OCI-LY1 (cell line): ENCODE measurements around the gene C1GALT1C1L.

Experiments used
- H2AFZ ChIP-seq: fragments of 200-600 bp; sonication (generic), shearing (Covaris generic); 2 replicates; pipeline ENCODE4 v1.6.0; 2014; ENCODE audit warnings: antibody characterized with exemption, mild to moderate bottlenecking, low read length
- H3F3A ChIP-seq: fragments of 200-600 bp; sonication (generic), shearing (Covaris generic); 2 replicates; pipeline ENCODE4 v1.6.0; 2014; ENCODE audit warnings: mild to moderate bottlenecking, antibody characterized with exemption, low read length, moderate library complexity; ENCODE audit not compliant: insufficient read depth
- H3K27ac ChIP-seq: fragments of 200-600 bp; sonication (generic); 2 replicates; pipeline ENCODE4 v1.5.1; 2014; ENCODE audit warnings: low read length, mixed run types, mild to moderate bottlenecking, low read depth; ENCODE audit not compliant: poor library complexity, severe bottlenecking
- H3K27me3 ChIP-seq: fragments of 200-600 bp; sonication (generic); 2 replicates; pipeline ENCODE4 v1.6.0; 2014; ENCODE audit warnings: antibody characterized with exemption, mild to moderate bottlenecking, low read length, moderate library complexity; ENCODE audit not compliant: insufficient read depth
- H3K36me3 ChIP-seq: fragments of 200-600 bp; sonication (generic); 2 replicates; pipeline ENCODE4 v1.6.1; 2014; ENCODE audit warnings: mild to moderate bottlenecking, antibody characterized with exemption, low read length, moderate library complexity, mixed read lengths; ENCODE audit not compliant: insufficient read depth
- H3K4me1 ChIP-seq: fragments of 200-600 bp; sonication (generic); 2 replicates; pipeline ENCODE4 v1.5.1; 2014; ENCODE audit warnings: mild to moderate bottlenecking, low read length, moderate library complexity; ENCODE audit not compliant: insufficient read depth, severe bottlenecking
- H3K4me2 ChIP-seq: fragments of 200-600 bp; sonication (generic), shearing (Covaris generic); 2 replicates; pipeline ENCODE4 v1.6.1; 2014; ENCODE audit warnings: low read length
- H3K4me3 ChIP-seq: fragments of 200-600 bp; sonication (generic); 2 replicates; pipeline ENCODE4 v1.5.1; 2014; ENCODE audit warnings: low read length, low read depth, mild to moderate bottlenecking, mixed read lengths; ENCODE audit not compliant: poor library complexity, severe bottlenecking
- H3K79me2 ChIP-seq: fragments of 200-600 bp; shearing (Covaris generic); 2 replicates; pipeline ENCODE4 v1.6.1; 2016; ENCODE audit warnings: mixed run types, low read length, mixed read lengths; ENCODE audit not compliant: insufficient read depth
- H3K9ac ChIP-seq: fragments of 200-600 bp; sonication (generic), shearing (Covaris generic); 2 replicates; pipeline ENCODE4 v1.6.1; 2014; ENCODE audit warnings: mild to moderate bottlenecking, low read length, mixed read lengths
- H3K9me2 ChIP-seq: fragments of 200-600 bp; sonication (generic), shearing (Covaris generic); 2 replicates; pipeline ENCODE4 v1.6.1; 2014; ENCODE audit warnings: low read depth, mild to moderate bottlenecking, low read length, mixed read lengths
- H3K9me3 ChIP-seq: fragments of 200-600 bp; shearing (Covaris generic); 2 replicates; pipeline ENCODE4 v1.6.1; 2014; ENCODE audit warnings: low read length, mixed read lengths
- H4K20me1 ChIP-seq: fragments of 200-600 bp; sonication (generic), shearing (Covaris generic); 2 replicates; pipeline ENCODE4 v1.6.0; 2016; ENCODE audit warnings: mild to moderate bottlenecking, low read length; ENCODE audit not compliant: insufficient read depth
- CTCF ChIP-seq: fragments of 200-600 bp; sonication (generic), shearing (Covaris generic); IDR thresholded peaks from 2 replicates; pipeline ENCODE4 v1.5.1; 2017; ENCODE audit warnings: mild to moderate bottlenecking, antibody characterized with exemption, low read length, moderate library complexity, mixed read lengths
- EZH2 ChIP-seq: fragments of 200-600 bp; sonication (generic), shearing (Covaris generic); IDR thresholded peaks from 2 replicates; pipeline ENCODE4 v1.8.0; 2017; ENCODE audit warnings: borderline replicate concordance, mixed run types, mild to moderate bottlenecking, antibody characterized with exemption, low read length, moderate library complexity, mixed read lengths

The C1GALT1C1L gene

GRCh38 chr2:43676322-43677050 is at the start of gene C1GALT1C1L:
C1GALT1C1L (minus strand) TSS chr2:43676429; CDS start chr2:43676322, 107 bp downstream.
- Histone ChIP-seq H4K20me1 (no peaks in the 10 kb centered on the region), H2AFZ (no peak within 1 kb of the TSS), H3K36me3 (no peaks in the 10 kb centered on the region), H3K79me2 (no peaks in the 10 kb centered on the region), H3K9me2 (no peaks in the 10 kb centered on the region), H3K27ac (no peak within 1 kb of the TSS), H3K4me3 (no peak within 1 kb of the TSS), H3K9me3 (no peaks in the 10 kb centered on the region), H3K9ac (no peak within 1 kb of the TSS), H3K27me3 (no peaks in the 10 kb centered on the region), H3K4me2 (no peak within 1 kb of the TSS), H3K4me1 (no peaks in the 10 kb centered on the region), H3F3A (no peaks in the 10 kb centered on the region)
- TF ChIP-seq CTCF, result no peak
- TF ChIP-seq EZH2, result no peak

- H3K9me2 ChIP-seq, result no peaks in the 10 kb centered on the region
- H3K27me3 ChIP-seq, result no peaks in the 10 kb centered on the region
- H3K9me3 ChIP-seq, result no peaks in the 10 kb centered on the region
- no peak overlapping the region for H3K4me2 ChIP-seq
- H3K79me2 ChIP-seq, result no peaks in the 10 kb centered on the region
- H3F3A ChIP-seq, result no peaks in the 10 kb centered on the region
- TF ChIP-seq EZH2, result no peak
- no peaks in the 10 kb centered on the region for H3K4me1 ChIP-seq
- H3K9ac ChIP-seq, result no peak overlapping the region
- no peak overlapping the region for H2AFZ ChIP-seq
- H4K20me1 ChIP-seq, result no peaks in the 10 kb centered on the region
- no peaks in the 10 kb centered on the region for H3K36me3 ChIP-seq
- no peak overlapping the region for H3K4me3 ChIP-seq
- H3K27ac ChIP-seq, result no peak overlapping the region
Measured at GRCh38 chr2:43725711-43726246, 49.5 kb upstream of the C1GALT1C1L start.

DNA sequence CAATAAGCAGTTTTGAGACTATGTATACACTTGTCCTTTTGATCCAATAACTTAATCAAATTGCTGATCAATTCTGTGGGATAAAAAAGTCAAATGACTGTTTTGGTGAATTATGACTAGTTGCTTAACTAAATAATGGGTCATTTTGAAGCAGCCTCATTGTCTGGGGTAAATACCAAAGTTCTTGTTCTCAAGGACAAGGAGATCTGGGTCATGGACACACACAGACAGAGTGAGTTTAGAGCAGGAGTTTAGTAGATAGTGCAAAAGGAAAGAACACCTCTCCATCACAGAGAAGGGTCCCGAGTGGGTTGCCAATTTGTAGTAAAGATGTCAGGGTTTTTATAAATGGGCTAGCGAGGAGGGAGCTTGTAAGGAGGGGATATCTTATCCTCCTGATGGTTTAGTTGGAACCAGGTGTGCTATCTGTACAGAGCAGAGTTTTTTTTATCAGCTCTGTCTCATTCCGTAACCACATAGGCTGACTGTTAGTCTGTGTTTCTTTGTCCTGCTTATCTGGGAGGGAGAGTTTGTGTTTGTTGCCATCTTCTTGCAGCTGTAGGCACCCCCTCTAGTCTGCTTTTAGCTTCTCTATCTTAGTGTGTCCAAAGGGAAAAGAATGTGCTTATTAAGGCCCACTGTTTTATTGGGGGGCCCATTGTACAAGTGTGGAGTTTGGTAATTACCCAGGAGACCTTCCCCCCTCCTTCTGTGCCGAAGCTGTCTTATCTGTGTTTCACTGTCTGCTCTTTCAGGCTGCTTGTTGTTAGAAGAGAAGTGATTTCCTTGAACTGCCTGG is 48.7 kb upstream of the C1GALT1C1L start:
- TF ChIP-seq CTCF (no peak), EZH2 (no peak)
- Histone ChIP-seq H3K79me2 (no peaks in the 10 kb centered on the region), H3K36me3 (no peaks in the 10 kb centered on the region), H3K9me2 (no peaks in the 10 kb centered on the region), H3K4me3 (no peak overlapping the region), H3F3A (no peaks in the 10 kb centered on the region), H3K4me1 (no peaks in the 10 kb centered on the region), H3K4me2 (no peak overlapping the region), H4K20me1 (no peaks in the 10 kb centered on the region), H2AFZ (no peak overlapping the region), H3K9me3 (no peaks in the 10 kb centered on the region), H3K9ac (no peak overlapping the region), H3K27ac (no peak overlapping the region), H3K27me3 (no peaks in the 10 kb centered on the region)
